A673 (cell line): Measurements from ENCODE around the gene TENM3. TPM values are rescaled to one million over a fixed set of nuclear protein-coding genes. Genes with fewer than 3 reads are reported as not detected.

ENCODE experiments used
- BruUV-seq: library from RNA; stranded (reverse); fragments of 400-500 nt; replicated peaks from 2 replicates; lab custom pipeline; 2021; lab: Mats Ljungman, UMichigan
- CTCF ChIA-PET: fragments of 300-600 bp; sonication (Branson Sonifier 250); formaldehyde crosslinking; loops from one replicate; lab custom pipeline; 2022; ENCODE audit warnings: antibody characterized with exemption; lab: Charles Lee
- POLR2A ChIA-PET: fragments of 300-600 bp; sonication (Branson Sonifier 250); formaldehyde crosslinking; loops from one replicate; lab custom pipeline; 2022; ENCODE audit warnings: antibody characterized with exemption; ENCODE audit not compliant: low non-redundant PET; lab: Charles Lee
- DNase-seq: peaks from one replicate; pipeline ENCODE4 v3.0.0-alpha.2; 2015; ENCODE audit warnings: low spot score
- H3K27ac ChIP-seq: fragments of 200-600 bp; sonication (generic); 2 replicates; pipeline ENCODE4 v1.5.1; 2016; ENCODE audit warnings: mixed run types, low read depth, mild to moderate bottlenecking, mixed read lengths, antibody characterized with exemption, low read length; ENCODE audit not compliant: poor library complexity, severe bottlenecking
- H3K27me3 ChIP-seq: fragments of 200-600 bp; sonication (generic); replicated peaks from 2 replicates; pipeline ENCODE4 v1.6.1; 2017; ENCODE audit warnings: mixed run types, low read depth, mild to moderate bottlenecking, mixed read lengths, antibody characterized with exemption, low read length; ENCODE audit not compliant: insufficient read depth, poor library complexity
- H3K36me3 ChIP-seq: fragments of 200-600 bp; sonication (generic); 2 replicates; pipeline ENCODE4 v1.6.1; 2016; ENCODE audit warnings: mixed run types, mild to moderate bottlenecking, mixed read lengths, antibody characterized with exemption, low read length; ENCODE audit not compliant: insufficient read depth, poor library complexity, severe bottlenecking
- H3K4me1 ChIP-seq: fragments of 200-600 bp; sonication (generic); 2 replicates; pipeline ENCODE4 v1.6.1; 2017; ENCODE audit warnings: mixed run types, mild to moderate bottlenecking, mixed read lengths, antibody characterized with exemption, low read length; ENCODE audit not compliant: insufficient read depth, poor library complexity, severe bottlenecking
- H3K4me3 ChIP-seq: fragments of 200-600 bp; sonication (generic); 2 replicates; pipeline ENCODE4 v1.5.1; 2016; ENCODE audit warnings: low read depth, mixed run types, mild to moderate bottlenecking, mixed read lengths, low read length; ENCODE audit not compliant: poor library complexity, severe bottlenecking
- H3K9me3 ChIP-seq: fragments of 200-600 bp; sonication (generic); 2 replicates; pipeline ENCODE4 v1.6.1; 2016; ENCODE audit warnings: mixed run types, low read depth, mild to moderate bottlenecking, mixed read lengths, antibody characterized with exemption, low read length; ENCODE audit not compliant: poor library complexity, severe bottlenecking
- EZH2 ChIP-seq: fragments of 200-600 bp; sonication (generic); IDR thresholded peaks from 2 replicates; pipeline ENCODE4 v1.6.1; 2017; ENCODE audit warnings: borderline replicate concordance, low read depth, mild to moderate bottlenecking, mixed read lengths, antibody characterized with exemption, low read length; ENCODE audit not compliant: poor library complexity, severe bottlenecking
- intact Hi-C: fragments of 100-400 bp; cut with micrococcal nuclease; formaldehyde crosslinking; loops from one replicate; pipeline ENCODE4 v1.10.0; 2022; ENCODE audit not compliant: unreplicated experiment
- total RNA-seq: library from RNA; stranded (reverse); gene quantifications from 2 replicates; pipeline ENCODE4 v1.2.3, GENCODE V29; 2021
- TF ChIP-seq, protein P1 (sequence below): fragments of 300-800, 200-600 bp; sonication (generic); conservative IDR thresholded peaks from 2 replicates; pipeline ENCODE4 v1.5.1; 2017; ENCODE audit warnings: low read depth, mild to moderate bottlenecking, antibody characterized with exemption, low read length, moderate library complexity, mixed read lengths

TENM3 gene
- total RNA-seq, 1 experiment from 2014 or later = 26.4 TPM

DNA sequence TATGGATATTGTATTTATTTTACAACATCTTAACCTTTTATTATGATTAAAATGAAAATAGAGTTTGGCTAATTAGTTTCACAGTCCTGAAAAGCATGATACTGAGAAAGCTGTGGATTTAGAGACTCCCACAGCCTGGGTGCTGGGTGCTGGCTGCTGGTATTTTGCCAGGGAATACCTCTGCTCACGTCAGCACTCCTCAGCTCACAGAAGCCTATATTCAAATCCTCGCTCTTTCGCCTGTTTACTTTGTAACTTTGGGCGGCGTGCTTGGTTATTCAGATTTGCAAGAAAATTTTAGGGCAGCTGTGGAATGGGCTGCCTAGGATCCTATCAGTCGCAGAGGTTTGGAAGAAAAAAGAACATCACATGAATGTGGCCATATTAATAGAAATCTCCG, 412.1 kb downstream of the TENM3 start:
- no peak for DNase-seq
- TF ChIP-seq, protein P1, sequence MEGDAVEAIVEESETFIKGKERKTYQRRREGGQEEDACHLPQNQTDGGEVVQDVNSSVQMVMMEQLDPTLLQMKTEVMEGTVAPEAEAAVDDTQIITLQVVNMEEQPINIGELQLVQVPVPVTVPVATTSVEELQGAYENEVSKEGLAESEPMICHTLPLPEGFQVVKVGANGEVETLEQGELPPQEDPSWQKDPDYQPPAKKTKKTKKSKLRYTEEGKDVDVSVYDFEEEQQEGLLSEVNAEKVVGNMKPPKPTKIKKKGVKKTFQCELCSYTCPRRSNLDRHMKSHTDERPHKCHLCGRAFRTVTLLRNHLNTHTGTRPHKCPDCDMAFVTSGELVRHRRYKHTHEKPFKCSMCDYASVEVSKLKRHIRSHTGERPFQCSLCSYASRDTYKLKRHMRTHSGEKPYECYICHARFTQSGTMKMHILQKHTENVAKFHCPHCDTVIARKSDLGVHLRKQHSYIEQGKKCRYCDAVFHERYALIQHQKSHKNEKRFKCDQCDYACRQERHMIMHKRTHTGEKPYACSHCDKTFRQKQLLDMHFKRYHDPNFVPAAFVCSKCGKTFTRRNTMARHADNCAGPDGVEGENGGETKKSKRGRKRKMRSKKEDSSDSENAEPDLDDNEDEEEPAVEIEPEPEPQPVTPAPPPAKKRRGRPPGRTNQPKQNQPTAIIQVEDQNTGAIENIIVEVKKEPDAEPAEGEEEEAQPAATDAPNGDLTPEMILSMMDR = no peak
- TF ChIP-seq EZH2 = no peak
- ChIA-PET POLR2A (no interaction called here), CTCF (no interaction called here)
- no peaks in the 10 kb centered on the region for H3K4me1 ChIP-seq
- no peak overlapping the region for H3K4me3 ChIP-seq
- no TSS peak for BruUV-seq
- no peaks in the 10 kb centered on the region for H3K36me3 ChIP-seq
- no peaks in the 10 kb centered on the region for H3K9me3 ChIP-seq
- intact Hi-C loops = no loop called here
- H3K27ac ChIP-seq = no peak overlapping the region
- no peaks in the 10 kb centered on the region for H3K27me3 ChIP-seq

DNA sequence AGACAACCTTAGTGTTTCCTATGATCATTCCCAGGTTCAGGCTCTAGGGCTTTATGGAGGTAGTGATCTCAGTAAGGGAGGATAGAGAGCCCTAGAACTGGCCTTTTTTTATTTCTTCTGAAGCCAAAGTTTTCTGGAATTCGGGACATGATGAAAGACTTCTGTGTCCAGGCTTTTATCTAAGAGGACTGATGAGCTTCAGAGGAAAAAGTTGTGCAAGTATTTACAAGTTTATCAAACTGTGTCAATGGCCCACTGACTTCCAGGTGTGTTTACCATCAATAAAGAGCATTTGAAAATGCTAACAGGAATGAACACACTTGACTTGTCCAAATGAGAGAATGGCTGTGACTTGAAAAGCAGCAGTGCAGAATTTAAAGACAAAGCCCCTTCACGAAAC, 419.3 kb downstream of the TENM3 start:
- no TSS peak for BruUV-seq
- Histone ChIP-seq H3K36me3 (no peaks in the 10 kb centered on the region), H3K9me3 (no peaks in the 10 kb centered on the region), H3K4me3 (no peak overlapping the region), H3K27me3 (no peaks in the 10 kb centered on the region), H3K4me1 (no peaks in the 10 kb centered on the region), H3K27ac (no peak overlapping the region)
- TF ChIP-seq, protein P1 = no peak
- no peak for TF ChIP-seq EZH2
- CTCF ChIA-PET = no interaction called here
- intact Hi-C loops = no loop called here
- POLR2A ChIA-PET = no interaction called here
- no peak for DNase-seq

DNA sequence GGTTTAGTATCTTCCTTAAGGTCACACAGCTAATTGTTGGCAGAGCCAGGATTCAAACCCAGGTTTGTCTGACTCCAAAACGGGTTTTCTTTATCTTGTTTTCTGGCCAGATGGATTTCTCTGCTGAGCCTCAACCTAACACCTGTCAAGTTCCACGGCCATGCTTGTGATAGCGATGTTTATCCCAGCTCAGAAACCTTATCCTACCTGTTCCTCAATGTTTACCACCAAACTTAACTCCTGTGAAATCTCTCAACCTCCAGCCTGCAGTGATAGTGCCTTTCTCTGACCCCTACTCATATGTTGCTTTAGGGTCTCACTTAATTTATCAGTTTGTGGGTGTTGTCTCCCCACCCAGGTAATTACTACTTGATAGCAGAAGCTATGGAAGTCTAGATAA, 428.0 kb downstream of the TENM3 start:
- intact Hi-C loops = no loop called here
- no peak overlapping the region for H3K27ac ChIP-seq
- H3K36me3 ChIP-seq = no peaks in the 10 kb centered on the region
- CTCF ChIA-PET = no interaction called here
- no peak for DNase-seq
- H3K4me3 ChIP-seq = no peak overlapping the region
- TF ChIP-seq EZH2 = no peak
- TF ChIP-seq, protein P1 = no peak
- POLR2A ChIA-PET = no interaction called here
- no peaks in the 10 kb centered on the region for H3K9me3 ChIP-seq
- no TSS peak for BruUV-seq
- H3K27me3 ChIP-seq = no peaks in the 10 kb centered on the region
- peaks cover 7% of the 10 kb centered on the region for H3K4me1 ChIP-seq
